Mononuclear cell (primary cell): Measurements from ENCODE around the gene SLC28A1. TPM values are rescaled to one million over a fixed set of nuclear protein-coding genes. Genes with fewer than 3 reads are reported as not detected.

ENCODE experiments used
- H3K27me3 ChIP-seq: 2 replicates; pipeline ENCODE4 v1.6.0; 2011; ENCODE audit warnings: low read length, control low read depth; ENCODE audit not compliant: insufficient read depth
- H3K4me1 ChIP-seq: 2 replicates; pipeline ENCODE4 v1.5.1; 2011; ENCODE audit warnings: mild to moderate bottlenecking, low read length, control low read depth; ENCODE audit not compliant: insufficient read depth
- H3K4me3 ChIP-seq: 2 replicates; pipeline ENCODE4 v1.5.1; 2011; ENCODE audit warnings: mild to moderate bottlenecking, low read length, moderate library complexity
- H3K9me3 ChIP-seq: 2 replicates; pipeline ENCODE4 v1.5.1; 2011; ENCODE audit warnings: low read depth, mild to moderate bottlenecking, control low read depth, low read length
- total RNA-seq: library from RNA; depleted of rRNA; stranded (reverse); fragments of >200 nt; gene quantifications from one replicate; pipeline ENCODE4 v1.2.3, GENCODE V29; 2012

SLC28A1 gene
- total RNA-seq, 1 donor = not detected

DNA sequence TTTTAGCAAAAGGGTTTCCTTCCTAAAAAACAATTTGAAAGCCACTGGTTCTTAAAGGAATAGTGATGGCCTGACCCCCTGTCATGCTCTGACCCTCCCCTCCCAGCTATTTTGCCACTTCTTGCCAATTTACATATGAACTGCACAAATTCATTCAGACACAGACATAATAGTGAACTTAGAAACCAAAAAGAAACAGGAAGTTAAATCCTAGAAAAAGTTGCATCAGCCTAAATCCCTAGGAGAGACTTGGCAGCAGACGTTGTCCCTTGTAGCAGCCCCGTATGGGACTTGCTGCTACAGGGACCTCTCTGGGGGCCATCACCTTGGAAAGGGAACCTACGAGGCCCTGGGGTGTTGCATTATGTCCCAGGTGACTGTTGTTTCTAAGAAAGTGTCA lies 82.9 kb downstream of the SLC28A1 start:
- no peak overlapping the region for H3K4me3 ChIP-seq
- H3K27me3 ChIP-seq = no peaks in the 10 kb centered on the region
- H3K4me1 ChIP-seq = no peaks in the 10 kb centered on the region
- H3K9me3 ChIP-seq = no peaks in the 10 kb centered on the region

DNA sequence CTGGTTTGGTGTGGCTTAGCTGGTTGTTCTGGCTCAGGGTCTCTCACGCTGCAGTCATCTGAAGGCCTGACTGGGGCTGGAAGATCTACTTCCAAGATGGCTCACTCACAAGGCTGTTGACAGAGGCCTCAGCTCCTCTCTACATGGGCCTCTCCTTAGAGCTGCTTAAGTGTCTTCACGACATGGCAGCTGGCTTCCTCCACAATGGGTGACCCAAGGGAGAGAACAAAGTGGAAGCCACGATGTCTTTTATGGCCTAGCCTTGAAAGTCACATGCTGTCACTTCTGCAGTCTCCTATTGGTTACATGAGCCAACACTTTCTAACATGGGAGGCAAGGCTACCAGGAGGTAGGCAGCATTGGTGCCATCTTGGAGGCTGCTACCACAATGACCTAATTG lies 83.8 kb downstream of the SLC28A1 start:
- no peak overlapping the region for H3K4me3 ChIP-seq
- H3K27me3 ChIP-seq = no peaks in the 10 kb centered on the region
- H3K4me1 ChIP-seq = no peaks in the 10 kb centered on the region
- no peaks in the 10 kb centered on the region for H3K9me3 ChIP-seq

- no peak overlapping the region for H3K4me3 ChIP-seq
- no peaks in the 10 kb centered on the region for H3K9me3 ChIP-seq
- H3K27me3 ChIP-seq = no peaks in the 10 kb centered on the region
- H3K4me1 ChIP-seq = no peaks in the 10 kb centered on the region
Measured at GRCh38 chr15:84969257-84969656, 84.8 kb downstream of the SLC28A1 start.

- no peaks in the 10 kb centered on the region for H3K27me3 ChIP-seq
- H3K4me3 ChIP-seq = no peak overlapping the region
- H3K9me3 ChIP-seq = no peaks in the 10 kb centered on the region
- H3K4me1 ChIP-seq = no peaks in the 10 kb centered on the region
Measured at GRCh38 chr15:84970843-84971242, 86.4 kb downstream of the SLC28A1 start.

GRCh38 chr15:84973492-84974460 lies 89.3 kb downstream of the SLC28A1 start:
- Histone ChIP-seq H3K27me3 (no peaks in the 10 kb centered on the region), H3K4me3 (no peak overlapping the region), H3K4me1 (no peaks in the 10 kb centered on the region)

GRCh38 chr15:84975871-84976351 lies 91.4 kb downstream of the SLC28A1 start:
- no peak overlapping the region for H3K4me3 ChIP-seq
- H3K9me3 ChIP-seq = no peaks in the 10 kb centered on the region
- peaks cover 7% of the 10 kb centered on the region for H3K4me1 ChIP-seq
- no peaks in the 10 kb centered on the region for H3K27me3 ChIP-seq

More at GRCh38 chr15:84973492-84974460, 89.3 kb downstream of the SLC28A1 start:
- H3K9me3 ChIP-seq = no peaks in the 10 kb centered on the region

- H3K9me3 ChIP-seq = no peaks in the 10 kb centered on the region
- H3K27me3 ChIP-seq = no peaks in the 10 kb centered on the region
- no peak overlapping the region for H3K4me3 ChIP-seq
- H3K4me1 ChIP-seq = peaks cover 7% of the 10 kb centered on the region
Measured at GRCh38 chr15:84976746-84977345, 92.4 kb downstream of the SLC28A1 start.

GRCh38 chr15:84979651-84980050 lies 95.2 kb downstream of the SLC28A1 start:
- H3K4me1 ChIP-seq = peaks cover 25% of the 10 kb centered on the region
- H3K27me3 ChIP-seq = no peaks in the 10 kb centered on the region

DNA sequence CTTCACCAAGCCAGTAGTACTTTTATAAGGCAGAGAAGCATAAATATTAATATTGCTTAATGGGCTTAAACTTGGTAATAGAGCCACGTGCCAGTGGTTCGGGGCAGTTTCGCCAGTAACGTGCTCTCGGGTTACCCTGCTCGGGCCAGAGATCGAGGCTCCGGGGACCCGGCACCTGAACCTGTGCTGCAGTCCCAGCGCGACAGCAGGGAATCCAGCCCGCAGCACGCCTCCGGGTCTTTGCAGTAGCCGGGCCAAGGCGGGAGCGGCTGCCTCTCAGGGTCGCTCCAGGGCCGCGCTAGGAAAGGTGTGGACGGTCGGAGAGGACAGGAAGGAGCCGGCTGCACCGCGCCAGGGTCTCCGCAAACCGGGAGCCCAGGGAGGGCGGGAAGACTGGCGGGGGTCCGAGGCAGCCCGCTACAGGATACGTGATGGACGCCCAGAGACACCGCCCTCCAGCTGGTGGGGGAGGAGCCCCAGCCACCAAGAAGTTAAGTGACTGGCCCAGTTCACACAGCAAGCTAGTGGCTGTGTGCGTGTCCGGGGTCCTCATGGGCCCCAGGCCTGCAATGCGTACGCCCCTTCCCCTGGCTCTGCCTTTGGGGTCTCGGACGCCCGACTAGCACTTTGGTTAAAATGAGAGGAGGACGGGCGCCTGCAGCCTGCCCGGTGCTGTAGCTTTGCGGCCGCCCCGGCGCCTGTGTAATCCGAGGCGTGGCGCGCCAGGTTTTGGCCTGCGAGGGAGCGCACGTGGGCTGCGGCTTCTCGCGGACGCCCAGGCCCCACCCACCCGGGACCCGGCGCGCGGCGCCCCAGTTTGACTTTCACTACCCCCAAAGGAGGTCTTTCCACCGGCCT lies 96.0 kb downstream of the SLC28A1 start:
- Histone ChIP-seq H3K9me3 (no peaks in the 10 kb centered on the region), H3K4me3 (peak overlapping the region; percentile 85), H3K27me3 (no peaks in the 10 kb centered on the region), H3K4me1 (peaks cover 27% of the 10 kb centered on the region)

More at GRCh38 chr15:84979651-84980050, 95.2 kb downstream of the SLC28A1 start:
- Histone ChIP-seq H3K4me3 (no peak overlapping the region), H3K9me3 (no peaks in the 10 kb centered on the region)

- Histone ChIP-seq H3K4me1 (peaks cover 27% of the 10 kb centered on the region), H3K9me3 (no peaks in the 10 kb centered on the region), H3K4me3 (peak overlapping the region; percentile 85), H3K27me3 (no peaks in the 10 kb centered on the region)
Measured at GRCh38 chr15:84981054-84981710, 96.7 kb downstream of the SLC28A1 start.

- H3K27me3 ChIP-seq = no peaks in the 10 kb centered on the region
- peaks cover 27% of the 10 kb centered on the region for H3K4me1 ChIP-seq
- peak within 1 kb of the TSS; percentile 85 for H3K4me3 ChIP-seq
- no peaks in the 10 kb centered on the region for H3K9me3 ChIP-seq
Measured at GRCh38 chr15:84981711-84982300, 97.3 kb downstream of the SLC28A1 start, which contains the start of gene PDE8A. TSS of gene PDE8A (plus strand) at chr15:84981856. CDS start at chr15:84982163, 307 bp downstream.

GRCh38 chr15:84982301-84982920 lies 97.9 kb downstream of the SLC28A1 start:
- peaks cover 31% of the 10 kb centered on the region for H3K4me1 ChIP-seq
- no peaks in the 10 kb centered on the region for H3K27me3 ChIP-seq
- H3K9me3 ChIP-seq = no peaks in the 10 kb centered on the region
- H3K4me3 ChIP-seq = peak overlapping the region; percentile 85

DNA sequence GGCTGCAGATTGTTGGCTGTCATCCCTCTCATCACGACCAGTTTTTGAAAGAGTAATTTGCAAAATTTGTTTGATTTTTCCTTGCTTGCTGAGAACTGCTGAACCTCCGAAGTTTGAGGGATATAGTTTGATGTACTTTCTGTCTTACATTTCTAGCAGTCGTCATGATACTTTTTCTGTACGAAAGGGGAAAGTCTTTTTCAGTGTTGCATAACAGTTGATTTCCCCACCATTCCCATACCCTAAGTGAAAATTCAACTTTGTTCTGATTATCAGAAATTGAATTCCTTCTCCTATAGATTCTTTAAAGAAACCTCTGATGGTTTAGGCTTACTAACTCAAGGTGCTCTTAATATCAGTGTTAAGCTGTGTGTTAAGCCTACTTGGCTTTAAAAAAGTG lies 98.8 kb downstream of the SLC28A1 start:
- Histone ChIP-seq H3K4me1 (peaks cover 39% of the 10 kb centered on the region), H3K27me3 (no peaks in the 10 kb centered on the region), H3K4me3 (no peak overlapping the region)

More for the DNA sequence above, 98.8 kb downstream of the SLC28A1 start:
- no peaks in the 10 kb centered on the region for H3K9me3 ChIP-seq
